Upper lobe of left lung (tissue), 6 donors: ENCODE measurements around the gene SAXO1. TPM values are rescaled to one million over a fixed set of nuclear protein-coding genes. Genes with fewer than 3 reads are reported as not detected.

Experiments used
- ATAC-seq, 2 donors: fragments of 200-7000 bp; cut with Tn5 transposase; one replicate each; pipeline ENCODE4 v1.9.1; 2022; ENCODE audit warnings: mild to moderate bottlenecking in 2 of 2, moderate library complexity in 2 of 2; ENCODE audit not compliant: low FRiP score in 2 of 2
- DNase-seq, 2 donors: peaks; one replicate each; pipeline ENCODE4 v3.0.0-alpha.2; 2019 to 2020
- H3K27ac ChIP-seq, 4 donors: fragments of 200-600 bp; sonication (generic); one replicate each; pipeline ENCODE4 v1.5.1; 2016 to 2019
- H3K27me3 ChIP-seq, 4 donors: fragments of 200-600 bp; sonication (generic); one replicate each; pipeline ENCODE4 v1.5.1; 2017 to 2019
- H3K36me3 ChIP-seq, 4 donors: fragments of 200-600 bp; sonication (generic); one replicate each; pipeline ENCODE4 v1.5.1; 2016 to 2019
- H3K4me1 ChIP-seq, 4 donors: fragments of 200-600 bp; sonication (generic); one replicate each; pipeline ENCODE4 v1.5.1; 2018 to 2019
- H3K4me3 ChIP-seq, 4 donors: fragments of 200-600 bp; sonication (generic); one replicate each; pipeline ENCODE4 v1.5.1; 2017 to 2019; ENCODE audit warnings: mild to moderate bottlenecking in 2 of 4, moderate library complexity in 1 of 4
- H3K9me3 ChIP-seq, 4 donors: fragments of 200-600 bp; sonication (generic); one replicate each; pipeline ENCODE4 v1.5.1; 2018 to 2019
- EP300 ChIP-seq, 4 donors: sonication (generic); formaldehyde crosslinking; IDR thresholded peaks; one replicate each; pipeline ENCODE4 v1.5.1; 2017; ENCODE audit warnings: antibody characterized with exemption in 4 of 4, control low read depth in 2 of 4
- POLR2A ChIP-seq, 4 donors: fragments of 450-650 bp; IDR thresholded peaks; one replicate each; pipeline ENCODE4 v1.5.1; 2016 to 2017; ENCODE audit warnings: antibody characterized with exemption in 4 of 4, mild to moderate bottlenecking in 2 of 4
- POLR2AphosphoS5 ChIP-seq, 2 donors: sonication (generic); formaldehyde crosslinking; IDR thresholded peaks; one replicate each; pipeline ENCODE4 v1.5.1; 2017; ENCODE audit warnings: antibody characterized with exemption in 2 of 2
- WGBS, 2 donors: methylation state at CpG; one replicate each; pipeline ENCODE4 v1.1.5; 2017 to 2018; 5-methylcytosine and 5-hydroxymethylcytosine counted together
- total RNA-seq, 6 donors: library from RNA; depleted of rRNA in 4 of 6; stranded (reverse); fragments of >200 nt in 4 of 6; gene quantifications; one replicate each; pipeline versions ENCODE4 v1.1.0 to v1.2.1, GENCODE V29; 2016 to 2021
- TF ChIP-seq, protein P1 (sequence below), 6 experiments: fragments of 450-650 bp in 4 of 6; fragments of 200-600 bp in 2 of 6; sonication (generic) in 2 of 6; IDR thresholded peaks; one replicate each; pipeline ENCODE4 v1.5.1; 2016 to 2019; ENCODE audit warnings: antibody characterized with exemption in 6 of 6
- donor health status: DM: no; HTN: no; CAD: no; lungs with moderate emphysema.
- donor health status: DM: no; HTN: yes; CAD: no; lungs with severe emphysema.

The SAXO1 gene
- total RNA-seq, 6 donors from 2014 or later = under 0.01 to 0.22 (median 0.05) TPM; not detected in 2

DNA sequence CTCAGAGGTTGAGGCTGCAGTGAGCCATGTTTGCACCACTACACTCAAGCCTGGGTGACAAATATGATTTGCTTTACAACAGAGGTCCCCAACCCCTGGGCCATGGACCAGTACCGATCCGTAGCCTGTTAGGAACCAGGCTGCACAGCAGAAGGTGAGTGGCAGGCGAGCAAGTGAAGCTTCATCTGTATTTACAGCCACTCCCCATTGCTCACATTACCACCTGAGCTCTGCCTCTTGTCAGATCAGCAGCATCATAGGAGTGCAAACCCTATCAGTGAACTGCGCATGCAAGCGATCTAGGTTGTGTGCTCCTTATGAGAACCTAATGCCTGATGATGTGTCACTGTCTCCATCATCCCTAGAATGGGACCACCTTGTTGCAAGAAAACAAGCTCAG, 42.5 kb downstream of the SAXO1 start:
- 84 to 93% methylated on average over 5 of the region's 5 CpGs for WGBS, 2 donors
- Histone ChIP-seq H3K27ac (no peak overlapping the region), H3K36me3 (no peaks in the 10 kb centered on the region), H3K9me3 (no peaks in the 10 kb centered on the region), H3K27me3 (no peaks in the 10 kb centered on the region), H3K4me1 (no peaks in the 10 kb centered on the region), H3K4me3 (no peak overlapping the region)
- ATAC-seq (no peak), DNase-seq (no peak)
- TF ChIP-seq EP300 (IDR thresholded peaks at IDR 0.05) (no peak), POLR2AphosphoS5 (IDR thresholded peaks at IDR 0.05) (no peak), POLR2A (IDR thresholded peaks at IDR 0.05) (no peak)
- TF ChIP-seq, protein P1, sequence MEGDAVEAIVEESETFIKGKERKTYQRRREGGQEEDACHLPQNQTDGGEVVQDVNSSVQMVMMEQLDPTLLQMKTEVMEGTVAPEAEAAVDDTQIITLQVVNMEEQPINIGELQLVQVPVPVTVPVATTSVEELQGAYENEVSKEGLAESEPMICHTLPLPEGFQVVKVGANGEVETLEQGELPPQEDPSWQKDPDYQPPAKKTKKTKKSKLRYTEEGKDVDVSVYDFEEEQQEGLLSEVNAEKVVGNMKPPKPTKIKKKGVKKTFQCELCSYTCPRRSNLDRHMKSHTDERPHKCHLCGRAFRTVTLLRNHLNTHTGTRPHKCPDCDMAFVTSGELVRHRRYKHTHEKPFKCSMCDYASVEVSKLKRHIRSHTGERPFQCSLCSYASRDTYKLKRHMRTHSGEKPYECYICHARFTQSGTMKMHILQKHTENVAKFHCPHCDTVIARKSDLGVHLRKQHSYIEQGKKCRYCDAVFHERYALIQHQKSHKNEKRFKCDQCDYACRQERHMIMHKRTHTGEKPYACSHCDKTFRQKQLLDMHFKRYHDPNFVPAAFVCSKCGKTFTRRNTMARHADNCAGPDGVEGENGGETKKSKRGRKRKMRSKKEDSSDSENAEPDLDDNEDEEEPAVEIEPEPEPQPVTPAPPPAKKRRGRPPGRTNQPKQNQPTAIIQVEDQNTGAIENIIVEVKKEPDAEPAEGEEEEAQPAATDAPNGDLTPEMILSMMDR (IDR thresholded peaks at IDR 0.05) = no peak

DNA sequence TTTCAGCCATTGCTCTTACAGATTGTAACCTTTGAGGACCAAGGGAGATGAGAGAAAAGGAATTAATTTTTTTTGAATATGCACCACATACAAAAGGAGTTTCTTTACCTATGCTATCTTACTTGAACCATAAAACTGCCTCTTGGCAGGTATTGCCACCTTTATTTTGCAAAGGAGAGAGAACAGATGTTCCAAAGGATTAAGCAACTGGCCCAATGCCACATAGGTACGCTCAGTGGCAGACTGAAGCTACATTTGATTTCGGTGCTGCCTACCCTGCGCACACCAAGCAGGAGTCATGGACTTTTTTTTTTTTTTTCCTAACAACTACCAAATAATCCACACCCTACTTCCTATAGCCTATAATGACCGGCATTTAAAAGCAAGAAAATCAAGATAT, 43.1 kb downstream of the SAXO1 start:
- 84 to 88% methylated on average over 4 of the region's 4 CpGs for WGBS, 2 donors
- no peak overlapping the region for H3K27ac ChIP-seq
- no peak for ATAC-seq
- TF ChIP-seq POLR2A (IDR thresholded peaks at IDR 0.05) = no peak
- TF ChIP-seq POLR2AphosphoS5 (IDR thresholded peaks at IDR 0.05) = no peak
- no peak for TF ChIP-seq EP300 (IDR thresholded peaks at IDR 0.05)
- TF ChIP-seq, protein P1 (IDR thresholded peaks at IDR 0.05) = no peak
- H3K4me3 ChIP-seq = no peak overlapping the region
- H3K4me1 ChIP-seq = peaks cover 0 to 3% (median 0%) of the 10 kb centered on the region in 4 donors
- no peaks in the 10 kb centered on the region for H3K9me3 ChIP-seq
- no peaks in the 10 kb centered on the region for H3K36me3 ChIP-seq
- no peak for DNase-seq
- H3K27me3 ChIP-seq = no peaks in the 10 kb centered on the region

DNA sequence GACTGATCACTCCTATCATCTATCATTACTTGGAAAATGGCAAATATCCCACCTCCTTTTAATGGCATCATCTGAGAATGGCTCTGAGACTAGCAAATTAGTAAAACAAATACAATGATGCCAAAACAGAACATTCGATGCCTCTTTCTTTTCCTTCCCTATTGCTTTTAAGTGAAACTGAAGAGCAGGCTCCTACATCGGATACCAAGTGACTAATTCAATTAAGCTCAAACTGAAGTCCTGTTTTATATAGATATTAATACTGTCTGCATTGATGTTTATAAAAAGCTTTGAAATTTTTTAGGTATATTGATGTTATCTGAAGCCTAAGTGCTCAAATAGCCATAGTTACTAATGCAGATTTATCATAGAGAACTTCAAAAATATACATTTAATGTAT, 43.9 kb downstream of the SAXO1 start:
- TF ChIP-seq POLR2A (IDR thresholded peaks at IDR 0.05) (no peak), EP300 (IDR thresholded peaks at IDR 0.05) (no peak), POLR2AphosphoS5 (IDR thresholded peaks at IDR 0.05) (no peak)
- TF ChIP-seq, protein P1 (IDR thresholded peaks at IDR 0.05) = no peak
- no peak overlapping the region for H3K4me3 ChIP-seq
- no peak overlapping the region for H3K27ac ChIP-seq
- no peaks in the 10 kb centered on the region for H3K36me3 ChIP-seq
- 58 to 78% methylated on average over 2 of the region's 2 CpGs for WGBS, 2 donors
- no peaks in the 10 kb centered on the region for H3K9me3 ChIP-seq
- DNase-seq = no peak
- peaks cover 0 to 3% (median 0%) of the 10 kb centered on the region in 4 donors for H3K4me1 ChIP-seq
- no peaks in the 10 kb centered on the region for H3K27me3 ChIP-seq
- ATAC-seq = no peak

DNA sequence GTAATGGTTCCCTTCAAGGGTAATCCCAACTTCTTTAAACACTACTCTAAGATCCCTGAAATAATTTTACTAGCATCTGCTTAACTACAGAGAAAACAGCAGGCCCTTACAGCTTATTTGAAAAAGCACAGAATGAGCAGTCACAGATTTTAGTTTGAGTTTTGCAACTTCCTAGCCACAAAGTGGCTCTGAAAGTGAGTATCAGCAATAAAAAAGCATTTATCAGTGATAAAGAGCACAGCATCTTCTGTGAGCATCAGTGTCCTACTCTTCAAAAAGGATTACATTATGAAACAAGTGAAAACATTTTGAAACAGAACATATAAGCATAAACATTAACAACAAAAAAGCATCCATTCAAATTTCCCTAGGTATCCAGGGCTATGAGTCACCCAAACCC, 45.0 kb downstream of the SAXO1 start:
- no peaks in the 10 kb centered on the region for H3K36me3 ChIP-seq
- ATAC-seq (no peak), DNase-seq (no peak)
- H3K27me3 ChIP-seq = no peaks in the 10 kb centered on the region
- H3K4me1 ChIP-seq = peaks cover 0 to 3% (median 0%) of the 10 kb centered on the region in 4 donors
- TF ChIP-seq POLR2AphosphoS5 (IDR thresholded peaks at IDR 0.05) (no peak), EP300 (IDR thresholded peaks at IDR 0.05) (no peak), POLR2A (IDR thresholded peaks at IDR 0.05) (no peak)
- TF ChIP-seq, protein P1 (IDR thresholded peaks at IDR 0.05) = no peak
- H3K9me3 ChIP-seq = no peaks in the 10 kb centered on the region
- no peak overlapping the region for H3K27ac ChIP-seq
- no peak overlapping the region for H3K4me3 ChIP-seq

DNA sequence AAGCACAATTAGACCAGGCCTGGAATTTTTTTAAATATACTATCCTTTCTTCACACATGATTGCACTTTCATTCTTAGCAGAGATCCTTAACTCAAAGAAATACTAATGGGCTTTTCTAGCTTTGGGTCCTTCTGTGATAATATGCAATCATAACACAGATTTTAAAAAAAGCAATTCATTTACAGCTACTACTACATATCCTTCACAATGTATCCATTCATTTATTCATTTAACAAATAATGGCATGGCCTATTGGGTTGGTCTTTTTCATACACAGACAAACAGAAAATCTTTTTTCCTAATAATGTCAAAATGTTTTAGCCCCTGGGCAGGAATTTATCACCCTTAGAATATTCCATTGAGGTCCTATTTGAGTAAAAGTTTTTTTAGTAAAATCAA, 47.0 kb downstream of the SAXO1 start:
- ATAC-seq = no peak
- H3K36me3 ChIP-seq = no peaks in the 10 kb centered on the region
- no peak overlapping the region for H3K27ac ChIP-seq

More for the DNA sequence above, 47.0 kb downstream of the SAXO1 start:
- TF ChIP-seq POLR2A (IDR thresholded peaks at IDR 0.05) (no peak), POLR2AphosphoS5 (IDR thresholded peaks at IDR 0.05) (no peak), EP300 (IDR thresholded peaks at IDR 0.05) (no peak)
- TF ChIP-seq, protein P1 (IDR thresholded peaks at IDR 0.05) = no peak
- no peak for DNase-seq
- Histone ChIP-seq H3K4me1 (peaks cover 0 to 3% (median 0%) of the 10 kb centered on the region in 4 donors), H3K27me3 (no peaks in the 10 kb centered on the region), H3K9me3 (no peaks in the 10 kb centered on the region), H3K4me3 (no peak overlapping the region)
